ENCODE data around the gene BCL2L11.

DNA sequence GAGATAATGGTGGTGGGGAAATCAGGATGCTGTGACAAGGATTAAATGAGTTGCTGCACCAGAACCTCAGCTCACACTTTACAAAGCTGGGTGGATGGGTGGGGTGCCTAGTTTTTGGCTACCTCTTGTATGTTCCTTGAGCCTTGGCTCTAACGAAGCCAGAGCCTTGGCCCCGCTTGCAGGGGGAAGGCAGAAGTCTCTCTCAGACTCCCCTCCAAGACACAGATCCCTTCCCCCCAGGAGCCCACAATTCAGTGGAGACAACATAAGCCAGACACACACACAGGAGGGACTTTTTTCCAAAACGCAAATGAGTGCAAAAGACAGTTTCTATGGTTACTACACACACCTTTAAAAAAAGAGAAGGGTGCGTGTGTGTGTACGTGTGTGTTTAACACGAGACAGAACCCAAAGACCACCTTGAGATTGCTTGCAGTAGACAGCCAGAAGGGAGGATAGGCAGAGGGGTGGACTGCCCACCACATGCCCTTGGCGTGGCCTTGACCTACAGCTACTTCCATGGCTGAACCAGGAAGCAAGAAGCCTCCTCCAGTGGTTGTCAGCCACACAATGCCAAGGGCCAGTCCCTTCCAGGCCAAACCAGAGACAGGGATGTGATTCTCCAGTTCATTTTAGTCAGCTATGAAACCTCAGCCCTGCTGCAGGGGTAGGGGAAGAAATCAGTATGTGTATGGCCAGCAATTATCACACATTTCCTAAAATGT lies 70.3 kb downstream of the BCL2L11 start:
- TF ChIP-seq, protein P1, sequence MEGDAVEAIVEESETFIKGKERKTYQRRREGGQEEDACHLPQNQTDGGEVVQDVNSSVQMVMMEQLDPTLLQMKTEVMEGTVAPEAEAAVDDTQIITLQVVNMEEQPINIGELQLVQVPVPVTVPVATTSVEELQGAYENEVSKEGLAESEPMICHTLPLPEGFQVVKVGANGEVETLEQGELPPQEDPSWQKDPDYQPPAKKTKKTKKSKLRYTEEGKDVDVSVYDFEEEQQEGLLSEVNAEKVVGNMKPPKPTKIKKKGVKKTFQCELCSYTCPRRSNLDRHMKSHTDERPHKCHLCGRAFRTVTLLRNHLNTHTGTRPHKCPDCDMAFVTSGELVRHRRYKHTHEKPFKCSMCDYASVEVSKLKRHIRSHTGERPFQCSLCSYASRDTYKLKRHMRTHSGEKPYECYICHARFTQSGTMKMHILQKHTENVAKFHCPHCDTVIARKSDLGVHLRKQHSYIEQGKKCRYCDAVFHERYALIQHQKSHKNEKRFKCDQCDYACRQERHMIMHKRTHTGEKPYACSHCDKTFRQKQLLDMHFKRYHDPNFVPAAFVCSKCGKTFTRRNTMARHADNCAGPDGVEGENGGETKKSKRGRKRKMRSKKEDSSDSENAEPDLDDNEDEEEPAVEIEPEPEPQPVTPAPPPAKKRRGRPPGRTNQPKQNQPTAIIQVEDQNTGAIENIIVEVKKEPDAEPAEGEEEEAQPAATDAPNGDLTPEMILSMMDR (IDR thresholded peaks at IDR 0.05; ENCODE audit: insufficient read depth, low read depth, low read length) = no peak
- TF ChIP-seq EZH2 (IDR thresholded peaks at IDR 0.05; ENCODE audit: insufficient read depth, low read length) = no peak

Data from astrocyte (in vitro differentiated cells and primary cell).